Measurements from ENCODE around the gene NRXN3.
"Not testable (repeated sequence)": the region's sequence is repeated elsewhere in the genome, so short reads cannot be mapped to it uniquely, and the experiment has no call there.

NRXN3 gene

DNA sequence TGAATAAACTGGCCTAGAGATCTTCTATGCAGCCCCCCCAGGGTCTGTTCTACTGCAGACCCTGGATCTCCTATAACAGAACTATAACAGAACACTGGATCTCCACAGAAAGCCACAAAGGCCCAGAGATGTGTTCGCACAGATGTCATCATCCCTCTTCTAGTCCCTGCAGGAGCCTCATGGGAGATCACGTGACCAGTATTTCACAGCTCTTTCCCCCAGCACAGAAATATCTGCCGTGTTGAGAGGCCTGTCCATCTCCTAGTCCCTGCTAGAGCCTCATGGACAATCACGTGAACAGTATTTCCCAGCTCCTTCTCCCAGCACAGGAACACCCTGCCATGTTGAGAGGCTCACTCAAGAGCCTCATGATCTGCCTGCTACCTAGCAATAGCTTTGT, 331.7 kb downstream of the NRXN3 start:
- no peak for DNase-seq

DNA sequence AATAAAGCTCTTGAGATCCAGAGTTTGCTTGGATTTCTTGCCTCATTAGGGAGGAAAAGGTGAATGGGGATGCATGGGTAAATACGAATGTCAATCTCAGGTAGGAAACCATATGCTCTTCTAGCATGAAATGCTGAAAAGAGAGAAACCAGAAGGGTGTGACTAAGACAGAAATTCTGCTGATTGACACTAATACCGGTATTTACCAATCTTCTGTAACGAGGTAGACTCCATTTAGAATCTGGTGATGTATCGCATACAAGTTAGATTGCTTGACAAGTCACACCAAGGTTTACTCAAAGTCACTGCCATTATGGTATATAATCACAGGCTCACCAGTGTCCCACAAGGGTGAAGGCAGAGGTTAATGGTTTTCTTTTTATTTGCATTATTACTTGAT, 337.9 kb downstream of the NRXN3 start:
- DNase-seq = no peak

DNA sequence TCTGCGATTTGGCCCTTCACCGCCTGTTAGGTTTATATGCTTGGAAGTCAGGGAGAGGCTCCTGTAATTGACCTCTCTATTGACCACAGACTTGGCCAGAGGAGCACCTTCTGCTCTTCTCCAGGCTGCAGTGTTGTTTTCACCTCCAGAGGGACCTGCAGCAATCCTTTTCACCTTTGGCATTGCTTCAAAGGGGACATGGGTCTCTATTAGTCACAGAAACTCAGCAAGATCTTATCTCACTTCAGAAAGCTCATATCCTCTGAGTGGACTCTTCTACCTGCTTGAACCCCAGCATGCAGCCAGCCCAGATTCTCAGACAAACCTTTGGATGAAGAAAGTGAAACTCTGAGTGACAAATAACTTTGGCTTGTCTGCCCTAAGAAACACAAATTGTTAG, 339.3 kb downstream of the NRXN3 start:
- no peak for DNase-seq

DNA sequence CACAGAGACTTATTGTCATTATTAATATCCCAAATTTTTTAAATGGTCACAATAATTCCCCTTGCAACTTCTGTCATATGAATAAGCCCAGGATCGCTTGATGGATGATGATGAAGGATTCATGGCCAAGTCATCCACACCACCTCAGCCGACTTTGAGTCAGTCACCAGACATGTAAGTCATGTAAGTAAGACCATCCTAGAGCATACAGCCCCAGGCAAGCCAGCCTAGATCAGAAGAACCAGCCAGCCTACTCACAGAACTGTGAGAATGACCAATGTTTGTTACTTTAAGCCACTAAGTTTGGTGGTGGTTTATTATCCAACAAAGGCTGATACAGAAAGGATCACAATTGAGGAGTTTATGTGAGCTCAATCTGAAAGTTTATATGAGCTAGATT, 341.8 kb downstream of the NRXN3 start:
- no peak for DNase-seq

DNA sequence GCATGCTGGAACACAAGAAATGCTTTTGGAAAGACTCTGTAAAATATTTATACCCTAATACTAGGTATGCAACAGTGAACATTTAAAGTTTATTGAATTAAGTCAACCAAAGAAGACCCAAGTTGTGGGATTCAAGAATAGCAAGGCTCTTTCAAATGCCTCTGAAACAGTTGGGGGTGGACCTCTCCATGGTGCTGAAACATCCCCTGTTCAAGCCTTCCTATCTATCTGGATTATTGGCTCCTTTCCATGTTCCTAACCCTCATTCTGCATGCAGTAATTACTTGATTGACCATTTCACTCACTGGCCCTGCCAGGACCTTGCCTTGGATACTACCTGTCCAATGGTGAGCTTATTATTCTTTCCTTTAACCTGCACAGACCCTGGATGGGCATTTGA, 349.7 kb downstream of the NRXN3 start:
- DNase-seq = peak; percentile 18 to 26

DNA sequence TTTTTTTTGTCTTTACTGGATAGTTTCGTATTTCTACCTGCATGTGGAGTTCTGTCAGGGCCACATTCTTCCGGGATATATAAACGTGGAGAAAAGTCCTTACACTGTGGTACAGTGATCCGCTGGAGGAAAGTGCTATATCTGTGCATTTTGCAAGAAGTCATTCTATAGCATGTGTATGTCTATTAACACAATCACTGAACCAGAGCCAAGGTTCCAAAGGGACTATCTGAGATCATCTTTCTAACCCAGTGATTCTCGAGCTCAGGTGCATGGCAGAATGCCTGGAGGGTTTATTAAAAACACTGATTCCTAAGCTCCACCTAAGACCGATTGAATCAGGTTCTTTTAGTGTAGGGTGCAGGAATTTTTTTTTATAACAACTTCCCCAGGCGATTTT, 354.0 kb downstream of the NRXN3 start:
- no peak for DNase-seq

DNA sequence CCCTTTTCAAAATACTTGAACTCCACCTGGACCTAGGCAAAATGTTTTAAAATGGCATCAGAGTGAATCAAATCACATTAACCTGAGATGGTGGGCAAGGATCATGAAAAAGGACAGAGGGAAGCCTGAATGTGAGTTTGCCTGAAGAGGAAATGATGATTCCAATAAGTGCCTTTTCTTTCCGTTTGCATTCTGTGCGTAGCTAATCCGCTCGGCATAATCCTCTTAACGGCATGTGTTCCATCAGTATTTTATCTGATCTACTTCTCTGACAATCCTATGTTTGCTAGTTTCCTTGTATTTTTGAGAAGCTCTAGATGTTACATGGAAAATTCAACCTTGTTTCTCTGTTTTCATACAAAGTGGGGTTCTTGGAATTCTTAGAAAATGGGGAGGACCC, 354.6 kb downstream of the NRXN3 start:
- DNase-seq = no peak

DNA sequence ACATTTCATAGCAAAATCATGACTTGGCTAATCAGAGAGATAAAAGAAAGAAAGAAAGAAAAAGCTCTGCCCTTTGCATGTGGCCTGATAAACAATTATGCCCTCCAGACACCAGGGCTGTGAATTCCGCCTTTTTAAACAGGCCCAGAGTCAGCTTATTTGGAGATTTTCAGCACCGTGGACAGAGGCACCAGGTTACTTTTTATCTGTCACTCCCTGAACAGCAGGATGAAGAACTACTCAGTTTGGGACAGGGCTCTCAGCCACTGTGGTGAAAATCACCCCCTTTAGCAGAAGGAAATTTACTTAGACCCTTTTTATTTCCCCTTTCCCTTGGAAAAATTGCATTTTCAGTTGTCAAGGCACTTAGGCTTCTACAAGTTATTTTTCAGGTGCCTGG, 359.9 kb downstream of the NRXN3 start:
- peak; percentile 1 to 7 for DNase-seq

DNA sequence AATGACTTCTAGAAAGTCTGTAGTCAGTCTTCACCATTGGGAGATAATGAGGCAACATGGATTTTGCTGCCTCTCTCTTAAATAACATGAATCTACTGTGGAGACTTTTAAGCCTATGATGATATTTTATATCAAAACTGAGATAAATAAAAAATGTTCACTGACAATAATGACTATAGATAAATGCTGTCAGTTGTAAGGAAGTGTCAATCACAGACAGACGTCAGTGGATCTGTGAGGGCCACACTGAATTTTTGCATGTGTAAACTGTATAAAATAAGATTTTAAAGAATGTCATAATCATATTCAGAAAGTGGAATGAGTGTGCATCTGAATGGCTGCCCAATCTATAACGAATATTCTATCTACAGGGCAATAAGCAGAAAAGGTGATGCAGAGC, 364.0 kb downstream of the NRXN3 start:
- no peak for DNase-seq

DNA sequence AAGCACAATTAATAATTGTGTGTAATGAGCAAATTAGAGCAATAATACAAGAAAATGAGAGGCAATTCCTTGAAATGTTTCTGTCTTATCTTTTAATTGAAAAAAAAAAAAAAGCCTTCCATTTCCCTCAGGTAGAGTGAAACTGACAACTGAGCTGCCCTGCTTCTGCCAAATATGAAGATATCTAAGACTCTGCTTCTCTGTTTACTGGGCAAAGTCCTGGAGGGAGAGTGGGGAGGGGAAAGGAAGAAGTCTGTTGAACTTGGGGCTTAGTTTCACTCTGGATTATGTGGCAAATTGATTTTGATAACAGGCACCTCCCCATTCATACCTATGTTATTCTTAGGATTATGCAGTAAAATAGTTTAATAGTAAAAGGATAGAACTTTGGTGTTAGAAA, 364.9 kb downstream of the NRXN3 start:
- DNase-seq = no peak

DNA sequence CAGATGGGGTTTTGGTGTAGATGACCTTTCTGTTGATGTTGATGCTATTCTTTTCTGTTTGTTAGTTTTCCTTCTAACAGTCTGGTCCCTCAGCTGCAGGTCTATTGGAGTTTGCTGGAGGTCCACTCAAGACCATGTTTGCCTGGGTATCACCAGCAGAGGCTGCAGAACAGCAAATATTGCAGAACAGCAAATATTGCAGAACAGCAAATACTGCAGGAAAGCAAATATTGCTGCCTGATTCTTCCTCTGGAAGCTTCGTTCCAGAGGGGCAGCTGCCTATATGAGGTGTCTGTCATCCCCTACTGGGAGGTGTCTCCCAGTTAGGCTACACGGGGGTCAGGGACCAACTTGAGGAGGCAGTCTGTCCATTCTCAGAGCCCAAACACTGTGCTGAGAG, 371.6 kb downstream of the NRXN3 start:
- DNase-seq = not testable (repeated sequence)

DNA sequence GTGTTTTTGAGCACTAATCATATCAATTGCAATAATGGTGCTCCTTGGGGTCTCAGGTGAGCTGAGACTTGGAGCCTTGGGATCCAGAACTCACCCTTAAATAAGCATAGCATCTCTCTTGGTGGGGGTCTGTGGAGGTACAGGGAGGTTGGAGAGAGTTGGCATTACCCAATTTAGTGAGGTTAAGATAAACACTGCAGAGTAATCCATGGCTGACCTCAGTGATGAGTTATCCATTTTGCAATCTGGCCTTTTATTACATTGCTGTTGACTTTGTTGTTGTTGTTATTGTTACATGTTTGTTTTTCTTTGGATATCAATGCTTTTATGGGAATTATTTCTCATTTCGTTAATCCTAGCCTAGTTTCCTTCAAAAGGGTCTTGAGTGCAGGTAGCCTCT, 373.3 kb downstream of the NRXN3 start:
- no peak for DNase-seq

DNA sequence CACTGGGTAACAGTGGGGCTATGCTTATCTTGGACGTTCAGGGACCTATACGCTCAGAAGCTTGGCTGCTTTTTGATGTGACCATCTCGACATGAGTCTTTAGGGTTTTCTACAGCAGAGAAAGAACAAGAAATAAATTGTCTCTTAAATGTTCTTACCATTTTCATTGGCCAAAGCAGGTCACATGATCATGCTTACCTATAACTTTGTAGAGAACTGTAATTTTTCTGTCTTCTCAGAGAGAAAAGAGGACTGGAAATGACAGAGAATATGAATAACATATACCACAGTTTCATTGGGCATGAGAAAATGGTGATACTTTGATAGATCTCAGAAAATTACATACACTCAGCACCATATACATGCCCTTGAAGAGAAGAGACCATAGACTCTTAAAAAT, 390.9 kb downstream of the NRXN3 start:
- DNase-seq = no peak

DNA sequence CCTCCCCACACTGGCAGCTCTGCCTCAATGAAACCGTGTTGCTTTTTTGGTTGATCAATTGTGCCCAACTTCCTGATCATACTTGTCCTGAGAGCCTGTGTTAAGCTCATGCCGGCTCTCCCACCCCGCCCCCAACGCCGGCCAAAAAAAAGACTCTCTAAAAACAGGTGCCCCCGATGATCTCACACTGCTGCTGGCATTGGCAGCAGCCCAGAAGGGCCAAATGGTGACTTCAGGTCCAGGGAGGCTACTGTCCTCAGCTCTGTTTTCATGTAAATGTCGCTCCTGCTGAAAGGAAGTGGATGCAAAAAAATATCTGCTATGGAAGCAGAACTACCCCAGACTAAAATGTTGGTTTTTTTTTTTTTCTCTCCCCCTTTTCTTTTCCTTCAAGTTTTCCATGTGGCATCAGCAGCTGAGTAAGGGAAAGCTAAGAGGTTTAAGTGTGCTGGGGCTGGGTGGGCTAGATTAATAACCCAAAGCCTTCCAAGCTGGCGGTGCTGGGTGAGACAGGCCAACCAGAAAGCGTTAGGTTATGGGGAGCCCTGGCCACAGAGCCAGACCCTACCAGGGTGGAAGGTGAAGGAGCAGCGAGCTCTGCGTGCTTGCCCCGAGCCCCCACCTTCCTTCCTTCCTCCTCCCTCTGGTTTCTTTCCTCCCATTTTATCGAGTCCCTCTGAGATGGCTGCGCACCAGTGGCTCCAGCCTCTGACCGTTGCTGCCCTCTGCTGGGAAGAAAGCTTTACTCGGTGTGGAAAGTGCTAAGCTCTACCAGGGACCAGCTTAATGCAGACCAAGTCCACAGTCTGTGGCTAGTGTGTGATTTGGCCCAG, 396.1 kb downstream of the NRXN3 start:
- peak; percentile 69 to 75 for DNase-seq

DNA sequence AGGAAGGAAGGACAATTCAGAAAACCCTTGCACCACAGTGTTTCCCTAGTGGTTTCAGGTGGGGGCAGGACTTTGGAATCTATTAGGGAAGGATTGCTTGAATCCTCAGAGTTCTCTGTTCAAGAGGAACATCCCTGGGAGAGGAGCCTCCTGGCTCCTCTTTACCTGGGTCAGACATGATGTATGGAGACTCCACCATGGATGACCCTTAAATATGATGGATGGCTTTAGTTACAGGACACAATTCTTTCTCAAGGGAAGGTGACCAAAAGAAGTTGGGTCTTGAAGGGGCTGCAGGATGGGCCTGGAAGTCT, 396.6 kb downstream of the NRXN3 start:
- DNase-seq = no peak

DNA sequence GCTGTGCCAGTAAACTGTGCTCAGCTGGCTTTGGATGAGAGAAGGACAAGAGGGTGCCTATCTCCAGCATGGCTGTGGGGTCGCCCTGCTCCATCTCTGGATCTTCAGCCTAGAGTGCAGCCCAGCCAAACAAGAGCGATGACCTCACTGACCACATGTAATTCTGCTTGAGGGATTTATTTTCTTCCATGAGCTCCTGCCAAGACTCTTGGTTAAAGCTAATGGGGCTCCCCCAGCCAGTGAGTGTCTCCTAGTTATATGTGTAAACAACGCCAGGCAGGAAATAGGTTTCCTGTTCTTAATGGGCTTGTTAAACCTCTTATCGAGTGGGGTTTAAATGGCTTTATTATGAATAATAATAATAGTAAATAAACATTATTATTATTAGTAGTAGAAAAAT, 397.2 kb downstream of the NRXN3 start:
- no peak for DNase-seq

DNA sequence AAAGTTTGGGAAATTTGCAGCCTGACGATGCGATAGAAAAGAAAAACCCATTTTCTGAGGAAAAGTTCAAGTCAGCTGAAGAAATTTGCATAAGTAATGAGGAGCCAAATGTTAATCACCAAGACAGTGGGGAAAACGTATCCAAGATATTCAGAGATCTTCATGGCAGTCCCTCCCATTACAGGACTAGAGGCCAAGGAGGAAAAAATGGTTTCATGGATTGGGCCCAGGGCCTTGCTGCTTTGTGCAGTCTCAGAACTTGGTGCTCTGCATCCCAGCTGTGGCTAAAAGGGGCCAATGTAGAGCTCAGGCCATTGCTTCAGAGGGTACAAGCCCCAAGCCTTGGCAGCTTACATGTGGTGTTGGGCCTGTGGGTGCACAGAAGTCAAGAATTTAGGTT, 403.6 kb downstream of the NRXN3 start:
- not testable (repeated sequence) for DNase-seq

DNA sequence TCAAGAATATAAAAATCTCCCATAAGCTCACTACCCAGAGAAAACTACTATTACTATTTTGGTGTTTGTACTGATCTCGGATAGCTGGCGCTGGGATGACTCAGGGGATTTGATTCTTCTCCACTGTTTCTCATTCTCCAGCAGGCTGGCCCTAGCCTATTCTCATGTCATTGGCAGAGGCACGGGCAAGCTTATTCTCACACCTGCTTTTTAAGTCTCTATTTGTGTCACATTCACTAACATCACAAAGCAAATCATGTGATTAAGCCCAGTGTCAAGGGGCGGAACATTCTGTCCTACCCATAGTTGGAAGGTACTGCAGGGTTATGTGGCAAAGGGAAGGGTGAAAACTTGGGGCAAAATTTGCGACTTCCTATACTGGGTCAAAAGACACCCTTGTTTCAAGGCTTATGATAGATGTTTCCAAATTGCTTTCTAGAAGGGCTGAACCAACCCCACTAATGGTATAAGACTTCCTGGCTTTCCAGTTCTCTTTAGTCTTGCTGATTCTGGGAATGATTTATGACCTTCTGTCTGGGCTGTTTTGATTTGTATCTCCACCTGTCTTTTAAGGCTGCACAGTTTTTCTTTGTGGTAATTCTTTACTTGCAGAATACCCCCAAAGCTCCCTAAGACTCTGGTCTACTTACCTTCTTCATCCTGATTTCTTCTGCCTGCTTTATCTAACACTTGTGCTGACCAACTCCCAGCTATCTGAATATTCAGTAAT, 406.4 kb downstream of the NRXN3 start:
- no peak for DNase-seq

DNA sequence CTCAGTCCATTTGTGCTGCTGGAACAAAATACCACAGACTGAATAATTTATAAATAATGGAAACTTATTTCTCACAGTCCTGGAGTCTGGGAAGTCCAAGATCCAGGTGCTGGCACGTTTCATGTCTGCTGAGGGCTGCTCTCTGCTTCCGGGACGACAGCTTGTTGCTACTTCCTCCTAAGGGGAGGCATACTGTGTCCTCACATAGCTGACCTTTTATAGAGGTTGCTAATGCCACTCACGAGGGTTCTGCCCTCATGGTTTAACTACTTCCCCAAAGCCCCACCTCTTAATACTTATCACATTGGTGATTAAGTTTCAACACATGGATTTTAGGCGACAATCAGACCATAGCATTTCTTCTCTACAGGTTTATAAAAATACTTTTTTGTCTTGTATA, 411.1 kb downstream of the NRXN3 start:
- no peak for DNase-seq

DNA sequence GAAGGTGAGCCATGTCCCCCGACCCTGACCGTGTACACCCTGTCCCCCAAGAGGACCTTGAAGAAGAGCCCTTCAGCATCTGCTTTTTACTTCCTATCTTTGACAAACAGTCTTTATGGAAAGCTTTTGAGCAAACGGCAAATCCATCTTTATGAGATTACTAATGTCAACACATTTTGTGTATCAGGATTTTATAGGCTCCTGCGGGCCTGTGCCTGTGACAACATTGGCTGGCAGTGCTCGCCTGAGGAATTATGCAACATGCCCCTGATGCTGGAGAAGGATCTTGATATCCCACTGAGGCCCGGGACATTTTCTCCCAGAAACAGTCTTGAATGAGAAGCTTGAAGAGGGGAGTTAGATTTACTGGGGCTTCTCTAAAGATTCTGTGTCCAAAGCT, 416.5 kb downstream of the NRXN3 start:
- DNase-seq = no peak

DNA sequence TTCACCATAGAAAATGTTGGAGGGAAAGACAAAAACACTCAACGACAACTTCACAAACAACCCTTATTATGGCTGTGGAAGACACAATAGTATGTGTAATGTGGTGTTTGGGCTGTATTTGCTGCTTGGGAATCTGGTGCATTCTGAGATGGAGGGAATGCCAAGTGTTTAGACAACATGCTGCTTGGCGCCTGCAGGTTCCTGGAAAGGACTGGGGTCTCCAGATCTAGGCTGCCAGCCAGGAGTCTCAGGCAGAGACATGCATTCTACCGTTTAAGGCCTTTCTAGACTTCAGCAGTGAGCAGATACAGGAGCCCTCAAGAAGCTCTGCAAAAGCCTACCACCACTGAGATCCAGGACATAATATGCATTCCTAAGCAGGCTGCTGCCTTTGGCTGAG, 418.7 kb downstream of the NRXN3 start:
- DNase-seq = no peak

DNA sequence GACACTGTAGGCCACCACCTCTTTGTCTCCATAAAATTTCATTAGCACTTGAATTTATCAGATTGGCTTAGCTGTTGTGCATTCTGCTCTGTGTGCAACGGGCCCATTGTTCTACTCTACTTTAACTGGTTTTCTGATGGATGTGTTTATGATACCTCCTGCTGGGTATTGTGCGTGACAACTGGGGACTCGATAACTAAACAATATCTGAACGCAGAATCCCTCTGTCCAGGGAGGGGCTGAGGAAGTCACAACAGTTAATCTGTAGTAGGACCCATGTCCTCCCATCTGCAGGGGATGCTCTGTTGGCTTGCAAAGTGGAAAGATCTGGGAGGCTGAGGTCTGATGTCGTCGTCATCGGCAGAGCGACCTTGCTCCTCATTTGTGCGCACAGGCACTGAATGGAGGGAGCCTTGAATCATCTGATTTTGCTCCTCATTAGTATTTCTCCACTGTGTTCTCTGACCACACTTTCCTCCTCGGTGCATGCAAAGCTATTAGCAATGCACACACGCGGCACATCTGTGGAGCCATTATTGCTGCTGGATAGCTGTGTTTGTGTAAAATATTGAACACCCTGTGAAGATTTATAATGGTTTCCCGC, 422.5 kb downstream of the NRXN3 start:
- no peak for DNase-seq

DNA sequence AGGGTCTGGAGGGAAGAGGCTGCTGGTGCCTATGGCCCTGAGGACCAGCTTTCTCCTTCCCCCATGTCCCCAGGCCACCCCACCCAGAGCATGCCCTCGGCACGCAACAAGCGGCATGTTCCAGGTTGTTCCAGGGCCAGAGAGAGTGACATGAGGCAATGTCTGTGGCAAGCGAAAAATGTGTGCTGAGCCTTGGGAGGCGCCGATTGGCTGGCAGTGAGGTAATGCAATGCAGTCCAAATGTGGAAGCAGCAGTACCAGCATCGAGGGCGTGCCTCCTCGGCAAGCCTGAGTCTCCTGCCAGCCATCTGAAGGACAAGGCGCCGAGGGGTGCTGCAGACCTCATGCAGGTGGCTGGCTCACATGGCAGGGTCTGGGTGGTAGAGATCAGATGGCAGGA, 423.8 kb downstream of the NRXN3 start:
- DNase-seq = no peak

DNA sequence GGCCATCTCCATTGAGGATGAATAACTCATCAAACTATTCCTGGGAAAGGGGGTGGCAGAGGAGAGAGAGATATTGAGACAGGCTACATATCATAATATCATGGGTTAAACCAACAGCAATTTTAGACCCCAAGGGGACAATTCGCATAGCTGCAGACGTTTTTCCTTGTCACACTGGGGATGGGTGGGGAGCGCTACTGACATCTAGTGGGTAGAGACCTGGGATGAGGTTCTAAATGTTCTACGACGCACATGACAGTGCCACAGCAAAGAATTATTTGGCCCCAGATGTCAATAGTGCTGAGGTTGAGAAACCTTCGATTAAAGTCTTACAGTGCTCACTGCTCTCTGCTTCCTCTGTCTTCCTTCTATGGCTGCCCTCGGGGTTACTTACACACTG, 425.6 kb downstream of the NRXN3 start:
- no peak for DNase-seq

Measured in activated CD4-positive, alpha-beta T cell treated with anti-CD3 and anti-CD28 coated beads, Interleukin-2, amount 50 U/mL, for 48 hours (primary cell).